NCI-H2029 treated with DMSO at 0.1 percent for 48 hours (cell line): ENCODE results near the gene PYGB.

Source experiments
- DNase-seq: peaks from one replicate; lab custom pipeline; 2025; lab: John Stamatoyannopoulos, UW

Gene PYGB

GRCh38 chr20:25283221-25283951 lies 35.5 kb downstream of the PYGB start:
- no peak for DNase-seq

GRCh38 chr20:25284131-25284601 lies 36.3 kb downstream of the PYGB start:
- DNase-seq: no peak

GRCh38 chr20:25285091-25285647 lies 37.3 kb downstream of the PYGB start:
- no peak for DNase-seq

GRCh38 chr20:25285856-25286798 lies 38.2 kb downstream of the PYGB start:
- no peak for DNase-seq

- DNase-seq: no peak
Measured at GRCh38 chr20:25286917-25287316, 39.0 kb downstream of the PYGB start.

GRCh38 chr20:25287631-25288290 lies 39.9 kb downstream of the PYGB start:
- DNase-seq: no peak

GRCh38 chr20:25288291-25289181 lies 40.7 kb downstream of the PYGB start:
- no peak for DNase-seq

- no peak for DNase-seq
Measured at GRCh38 chr20:25289886-25290597, 42.2 kb downstream of the PYGB start.

GRCh38 chr20:25290646-25291431 lies 43.0 kb downstream of the PYGB start:
- DNase-seq: no peak

- no peak for DNase-seq
Measured at GRCh38 chr20:25291432-25292133, 43.7 kb downstream of the PYGB start.

GRCh38 chr20:25292176-25292891 lies 44.4 kb downstream of the PYGB start:
- no peak for DNase-seq

GRCh38 chr20:25293507-25293906 lies 45.6 kb downstream of the PYGB start:
- DNase-seq: no peak

- no peak for DNase-seq
Measured at GRCh38 chr20:25293910-25294458, 46.1 kb downstream of the PYGB start.

GRCh38 chr20:25294459-25295385 lies 46.8 kb downstream of the PYGB start:
- DNase-seq: no peak

GRCh38 chr20:25295386-25296093 lies 47.7 kb downstream of the PYGB start:
- DNase-seq: no peak
